NCI-H2227 (cell line): ENCODE results near the gene RAB11FIP4.

Experiments used
- DNase-seq: peaks from one replicate; lab custom pipeline; 2025; ENCODE audit not compliant: unreplicated experiment; lab: John Stamatoyannopoulos, UW

The RAB11FIP4 gene

GRCh38 chr17:31481783-31482081, 90.3 kb downstream of the RAB11FIP4 start:
- no peak for DNase-seq

- no peak for DNase-seq
Observed at GRCh38 chr17:31484821-31485220, 93.3 kb downstream of the RAB11FIP4 start.

GRCh38 chr17:31486351-31487062, 95.0 kb downstream of the RAB11FIP4 start:
- DNase-seq, result no peak

DNA sequence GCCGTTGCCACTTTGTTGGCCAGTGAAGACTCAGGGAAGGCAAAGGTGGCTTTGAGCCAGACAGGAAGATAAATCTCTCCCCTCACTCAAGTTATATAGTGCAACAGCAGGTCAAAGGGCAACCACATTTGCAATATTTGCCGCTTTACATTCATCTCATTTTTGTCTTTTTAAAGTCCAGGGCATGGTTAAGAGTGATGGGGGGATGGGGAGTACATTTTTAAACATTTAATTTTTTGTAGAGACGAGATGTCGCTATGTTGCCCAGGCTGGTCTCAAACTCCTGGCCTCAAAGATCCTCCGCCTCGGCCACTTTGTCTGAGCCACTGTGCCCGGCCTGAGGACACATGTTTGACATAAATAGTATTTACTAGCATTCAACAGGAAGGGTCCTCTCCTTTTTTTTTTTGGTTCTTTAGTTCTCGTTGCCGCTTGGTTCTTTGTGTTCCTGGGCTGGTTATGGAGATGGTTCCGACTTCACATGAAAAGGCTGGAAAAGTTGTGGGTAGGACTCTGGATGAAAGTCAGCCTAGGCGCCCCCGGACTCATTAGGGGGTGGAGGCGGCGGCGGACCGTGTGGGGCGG, 95.7 kb downstream of the RAB11FIP4 start:
- DNase-seq, result no peak

DNA sequence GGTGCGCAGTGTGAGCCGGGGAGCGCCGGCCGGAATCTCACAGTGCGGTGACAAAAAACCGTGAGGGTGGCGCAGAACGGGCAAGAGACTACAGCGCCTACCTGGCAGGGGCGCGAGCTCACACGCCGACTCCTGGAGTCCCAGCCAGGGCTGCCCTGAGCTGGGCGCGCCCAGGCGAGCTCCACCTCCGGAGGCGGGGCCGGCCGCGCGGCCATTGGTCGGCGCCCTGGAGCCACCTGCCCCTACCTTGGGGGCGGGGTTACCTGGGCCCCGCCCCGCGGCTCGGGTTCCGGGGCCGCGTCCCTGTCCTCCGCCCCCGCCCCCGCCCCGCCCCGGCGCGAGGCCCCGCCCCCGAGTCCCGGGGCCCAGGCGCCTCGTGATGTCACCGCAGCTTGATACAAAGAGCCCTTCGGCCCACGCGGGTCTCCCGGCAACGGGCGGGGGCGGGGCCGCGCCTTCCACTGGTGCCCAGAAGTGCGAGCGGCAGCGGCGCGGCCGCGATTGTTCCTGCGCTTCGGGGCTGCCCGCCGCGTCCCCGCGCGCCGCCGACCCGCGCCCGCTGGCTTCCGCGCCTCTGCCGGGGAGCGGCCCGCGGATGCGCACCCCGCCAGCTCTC, 96.3 kb downstream of the RAB11FIP4 start:
- DNase-seq, result peak; percentile 93

GRCh38 chr17:31488264-31488981, 96.9 kb downstream of the RAB11FIP4 start:
- DNase-seq, result no peak

- no peak for DNase-seq
Observed at GRCh38 chr17:31488982-31489294, 97.5 kb downstream of the RAB11FIP4 start.

GRCh38 chr17:31489295-31490018, 98.0 kb downstream of the RAB11FIP4 start:
- no peak for DNase-seq

GRCh38 chr17:31490019-31490650, 98.7 kb downstream of the RAB11FIP4 start:
- no peak for DNase-seq

DNA sequence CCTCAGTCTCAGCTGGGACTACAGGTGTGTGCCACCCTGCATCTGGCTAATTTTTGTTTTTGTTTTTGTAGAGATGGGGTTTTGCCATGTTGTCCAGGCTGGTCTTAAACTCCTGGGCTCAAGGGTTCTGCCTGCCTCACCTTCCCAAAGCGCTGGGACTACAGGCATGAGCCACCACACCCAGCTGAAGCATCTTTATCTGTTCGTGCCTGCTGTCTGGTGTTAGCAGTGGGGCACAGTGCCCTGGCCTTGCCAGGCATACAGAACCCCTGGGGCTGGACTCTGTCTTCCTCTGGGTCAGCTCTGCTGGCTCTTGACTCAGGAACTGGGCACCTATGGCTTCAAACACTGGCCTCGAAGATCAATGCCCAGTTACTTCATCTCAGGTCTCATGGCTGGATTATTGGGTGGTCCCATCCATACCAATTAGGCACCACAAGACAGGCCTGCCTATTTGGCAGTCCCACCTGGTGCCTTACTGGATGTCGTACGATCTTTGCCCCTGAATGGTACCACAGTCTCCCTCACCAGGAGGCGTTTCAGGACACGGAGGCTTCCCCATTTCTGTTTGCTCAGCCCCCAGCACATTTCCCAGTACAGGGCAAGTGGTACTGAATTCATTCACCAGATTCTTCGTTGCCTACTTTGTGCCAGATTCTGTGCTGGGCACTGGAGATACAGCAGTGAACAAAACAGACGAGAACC, 99.3 kb downstream of the RAB11FIP4 start:
- no peak for DNase-seq

- no peak for DNase-seq
Observed at GRCh38 chr17:31491376-31492131, 100.1 kb downstream of the RAB11FIP4 start.

GRCh38 chr17:31492206-31492605, 100.7 kb downstream of the RAB11FIP4 start:
- no peak for DNase-seq

- DNase-seq, result no peak
Observed at GRCh38 chr17:31492880-31493655, 101.6 kb downstream of the RAB11FIP4 start.

GRCh38 chr17:31493656-31494155, 102.2 kb downstream of the RAB11FIP4 start:
- DNase-seq, result no peak

DNA sequence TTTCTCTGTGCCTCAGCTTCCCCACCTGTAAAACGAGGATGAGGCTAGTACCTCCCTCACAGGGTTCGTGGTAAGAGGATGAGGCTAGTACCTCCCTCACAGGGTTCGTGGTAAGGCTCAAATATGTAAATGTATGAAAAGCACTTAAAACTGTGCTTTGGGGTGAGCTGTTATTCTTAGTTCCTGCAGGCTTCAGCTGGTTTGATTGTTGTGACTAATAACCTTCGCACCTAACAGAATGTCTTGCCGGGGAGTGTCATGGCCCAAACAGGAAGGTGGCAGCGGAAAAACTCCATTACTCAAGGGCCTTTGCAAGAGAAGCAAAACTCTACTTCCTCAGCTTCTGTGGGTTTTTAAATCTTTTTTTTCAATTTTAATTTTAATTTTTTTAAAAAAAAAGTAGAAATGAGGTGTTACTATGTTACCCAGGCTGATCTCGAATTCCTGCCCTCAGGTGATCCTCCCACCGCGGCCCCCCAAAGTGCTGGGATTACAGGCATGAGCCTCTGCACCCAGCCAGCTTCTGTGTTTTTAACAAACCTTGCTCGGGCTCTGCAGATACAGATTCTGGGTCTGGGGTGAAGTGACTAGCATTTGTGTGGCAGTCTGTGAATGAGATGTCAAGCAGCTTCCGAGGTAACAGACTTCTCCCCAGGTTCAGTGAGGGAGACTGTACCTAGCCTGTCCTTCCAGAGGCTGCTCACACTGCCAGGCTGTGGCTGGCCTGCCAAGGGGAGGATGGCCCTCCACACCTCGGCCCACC, 103.0 kb downstream of the RAB11FIP4 start:
- DNase-seq, result no peak

DNA sequence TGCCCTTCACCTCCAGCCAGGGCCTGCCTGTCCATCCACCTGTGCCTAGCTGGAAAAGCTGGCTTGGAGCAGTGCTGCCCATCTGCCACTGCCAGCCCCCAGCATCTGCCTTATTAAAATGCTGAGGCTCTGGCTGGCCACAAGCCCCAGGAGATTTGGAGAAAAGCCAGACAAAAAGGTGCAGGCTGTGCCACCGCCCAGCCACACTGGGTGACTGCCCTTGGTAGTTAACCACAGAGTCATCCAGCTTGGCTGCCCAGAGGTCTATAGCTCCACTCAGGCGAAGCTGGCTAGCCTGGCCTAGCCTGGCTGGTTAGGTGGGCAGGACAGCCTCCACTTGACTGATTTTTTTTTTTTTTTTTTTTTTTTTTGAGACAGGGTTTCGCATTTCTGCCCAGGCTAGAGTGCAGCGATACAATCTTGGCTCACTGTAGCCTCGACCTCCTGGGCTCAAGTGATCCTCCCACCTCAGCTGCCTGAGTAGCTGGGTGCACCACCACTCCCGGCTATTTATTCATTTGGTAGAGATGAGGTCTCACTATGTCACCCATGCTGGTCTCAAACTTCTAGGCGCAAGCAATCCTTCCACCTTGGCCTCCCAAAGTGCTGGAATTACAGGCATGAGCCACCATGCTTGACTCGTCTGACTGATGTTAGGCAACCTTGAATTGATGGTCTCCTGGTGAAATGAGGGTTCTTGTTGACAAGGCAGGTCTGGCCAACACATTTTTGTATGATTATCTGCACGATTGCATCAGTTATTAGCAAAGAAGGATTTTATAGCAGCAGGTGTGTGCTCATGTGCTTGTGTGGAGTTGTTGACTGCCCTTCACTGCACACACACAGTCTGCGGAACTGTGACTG, 103.8 kb downstream of the RAB11FIP4 start:
- DNase-seq, result no peak

DNA sequence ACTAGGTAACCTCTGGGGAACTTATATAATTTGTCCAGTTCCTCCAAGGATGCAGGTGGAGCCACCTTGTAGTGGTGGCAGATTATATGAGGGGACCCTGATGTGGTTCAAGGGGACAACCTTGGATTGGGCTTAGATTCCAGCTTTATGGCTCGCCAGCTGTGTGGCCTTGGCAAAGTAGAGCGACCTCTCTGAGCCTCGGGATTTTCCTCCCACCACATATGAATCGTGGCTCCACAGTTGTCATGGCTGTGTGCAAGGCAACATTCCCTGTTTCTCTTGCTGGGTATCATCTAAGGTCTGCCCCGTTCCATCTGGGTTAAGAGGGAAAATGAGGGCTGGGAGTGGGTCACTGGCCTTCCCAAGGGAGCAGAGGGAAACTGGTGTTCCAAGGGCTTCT, 104.6 kb downstream of the RAB11FIP4 start:
- no peak for DNase-seq
